ENCODE results near the gene TEX30.
"Not testable (repeated sequence)": the region's sequence is repeated elsewhere in the genome, so short reads cannot be mapped to it uniquely, and the experiment has no call there.

The TEX30 gene

GRCh38 chr13:102773441-102774213 is at the start of gene TEX30:
Gene TEX30, minus strand, starts transcription at chr13:102773786. Its CDS starts 3,760 bp downstream, at chr13:102770026.
- DNase-seq, result peak; percentile 89

- DNase-seq, result no peak
Observed at GRCh38 chr13:102817907-102818306, 44.3 kb upstream of the TEX30 start.

- DNase-seq, result no peak
Observed at GRCh38 chr13:102817241-102817640, 43.7 kb upstream of the TEX30 start.

DNA sequence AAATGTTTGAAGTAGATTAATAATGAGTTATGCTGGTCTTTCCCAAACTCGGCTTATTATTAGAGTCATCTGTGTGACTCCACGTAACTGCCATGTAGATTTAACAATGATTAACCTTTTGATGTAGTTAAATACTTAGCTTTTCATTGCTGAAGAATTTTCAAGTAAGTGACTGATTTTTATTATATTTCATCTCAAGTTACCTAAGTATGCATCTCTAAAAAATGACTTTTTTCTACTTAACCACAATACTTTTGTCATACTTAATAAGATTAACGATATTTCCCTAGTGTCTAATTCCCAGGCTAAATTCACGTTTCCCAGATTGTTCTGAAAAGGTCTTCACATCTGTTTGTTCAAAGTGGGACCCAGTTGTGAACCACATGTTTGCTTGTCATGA is 43.1 kb upstream of the TEX30 start:
- DNase-seq, result no peak

GRCh38 chr13:102815788-102816187 is 42.2 kb upstream of the TEX30 start:
- no peak for DNase-seq

- no peak for DNase-seq
Observed at GRCh38 chr13:102814793-102815192, 41.2 kb upstream of the TEX30 start.

GRCh38 chr13:102814025-102814607 is 40.5 kb upstream of the TEX30 start:
- DNase-seq, result no peak

DNA sequence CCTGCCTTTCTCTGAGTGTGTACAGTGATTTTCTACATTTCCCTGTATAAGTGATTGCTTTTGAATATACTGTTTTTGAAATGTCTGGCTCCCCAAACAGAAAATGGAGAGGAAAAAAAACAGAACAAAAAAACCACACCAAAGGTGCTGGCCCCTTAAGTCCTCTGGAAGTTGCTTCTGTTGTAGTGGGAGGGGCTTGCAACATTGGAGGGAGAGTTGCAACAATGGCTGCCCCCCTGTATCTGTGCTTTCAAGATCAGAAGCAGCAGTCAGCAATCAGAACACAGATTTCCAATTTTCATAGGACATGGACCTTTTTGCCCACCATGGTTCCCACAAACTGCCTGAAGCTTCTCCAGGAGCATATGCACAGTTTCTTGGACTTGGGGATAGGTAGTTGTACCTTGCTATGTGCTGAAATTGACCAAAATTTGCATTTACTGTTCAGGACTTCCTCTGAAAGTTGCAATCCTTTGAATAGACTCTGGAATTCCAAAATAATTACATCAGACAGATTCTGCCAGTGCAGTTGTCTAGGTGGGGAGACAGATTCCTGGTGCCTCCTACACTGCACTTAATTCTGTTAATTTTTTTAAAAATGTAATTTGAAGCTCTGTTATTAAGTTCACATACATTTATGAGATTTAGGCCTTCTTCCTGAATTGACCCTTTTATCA is 39.2 kb upstream of the TEX30 start:
- no peak for DNase-seq

GRCh38 chr13:102807699-102808098 is 34.1 kb upstream of the TEX30 start:
- no peak for DNase-seq

- no peak for DNase-seq
Observed at GRCh38 chr13:102805680-102806079, 32.1 kb upstream of the TEX30 start.

GRCh38 chr13:102800145-102801041 is 26.8 kb upstream of the TEX30 start:
- peak; percentile 82 for DNase-seq

DNA sequence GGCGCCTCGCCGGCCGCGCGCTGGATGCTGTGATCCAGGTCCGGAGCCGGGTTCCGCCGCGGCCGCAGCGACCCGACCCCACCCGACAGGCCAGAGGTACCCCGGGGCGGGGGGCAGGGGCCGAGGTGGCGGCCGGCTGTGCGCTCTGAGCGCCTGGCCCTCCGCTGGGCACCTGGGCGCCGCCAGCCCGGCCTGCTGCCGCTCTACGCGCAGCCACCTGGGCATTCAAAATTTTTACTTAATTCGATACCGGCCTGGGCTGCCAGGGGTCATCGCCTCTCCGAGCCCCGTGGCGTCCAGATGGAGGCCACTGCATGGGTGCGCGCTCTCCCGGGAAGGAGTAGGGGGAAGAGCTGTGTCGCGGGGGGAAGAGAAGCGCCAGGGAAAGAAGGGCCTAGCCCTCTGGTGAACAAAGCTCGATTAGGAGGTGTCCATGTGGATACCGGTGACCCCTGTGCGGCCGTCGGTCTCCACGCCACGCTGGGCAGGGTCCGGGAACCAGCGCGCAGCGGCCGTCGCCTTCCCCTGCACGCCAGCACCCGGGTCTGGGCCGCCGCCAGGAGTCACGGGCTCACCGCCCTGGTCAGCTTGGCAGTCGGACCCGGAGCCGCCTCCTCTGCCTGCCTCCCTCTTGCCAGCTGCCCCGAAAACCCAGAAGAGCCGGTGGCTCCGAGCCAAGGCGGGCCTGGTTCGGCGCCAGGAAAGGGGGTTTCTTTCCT is 26.0 kb upstream of the TEX30 start:
- peak; percentile 37 for DNase-seq

DNA sequence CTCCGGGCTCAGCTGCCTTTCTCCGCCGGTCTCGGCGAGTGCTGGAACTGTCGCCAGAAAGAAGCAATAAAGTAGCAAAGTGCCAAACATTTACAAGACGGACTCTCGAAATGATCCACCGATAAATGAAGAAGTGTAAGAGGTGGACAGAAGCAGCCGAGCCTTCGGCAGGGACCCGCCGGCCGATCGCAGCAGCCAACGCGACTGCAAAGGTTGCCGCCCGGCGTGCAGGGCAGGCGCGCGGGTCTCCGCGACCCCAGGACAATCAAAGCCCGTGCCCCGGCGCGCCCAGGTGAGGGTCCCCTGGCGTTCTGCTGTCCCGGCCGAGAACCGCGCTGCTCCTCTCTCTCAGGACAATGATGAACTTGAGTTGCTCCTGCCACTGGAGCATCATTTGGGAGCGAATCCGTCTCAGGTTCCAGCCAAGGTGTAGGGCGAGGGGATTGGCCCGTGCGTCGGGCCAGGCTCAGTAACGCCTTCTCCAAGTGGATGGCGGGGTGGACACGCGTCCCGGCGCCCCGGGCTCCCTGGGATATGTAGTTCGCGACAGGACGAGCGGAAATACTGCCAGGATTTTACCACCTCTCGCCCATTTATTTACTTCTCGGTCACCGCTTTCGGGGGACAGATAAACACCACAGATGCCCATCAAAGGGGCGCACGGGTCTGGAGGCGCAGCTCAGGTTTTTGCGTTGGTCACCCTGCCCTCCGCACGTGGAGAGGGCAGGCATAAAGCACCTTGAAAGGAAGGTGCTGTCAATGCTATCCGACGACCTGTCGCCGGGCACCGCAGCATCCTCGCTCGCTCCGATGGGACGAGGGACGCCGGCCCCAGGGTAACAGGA is 25.2 kb upstream of the TEX30 start, which contains the start of the genes BIVM and POGLUT2:
TSS of gene BIVM (plus strand) at position 539 of the 845 bp plus-strand sequence. CDS start 8,149 bp downstream, outside the sequence.
TSS of gene POGLUT2 (minus strand) at position 396 of the 845 bp plus-strand sequence. CDS start at position 90, 306 bp downstream.
- DNase-seq, result peak; percentile 90

DNA sequence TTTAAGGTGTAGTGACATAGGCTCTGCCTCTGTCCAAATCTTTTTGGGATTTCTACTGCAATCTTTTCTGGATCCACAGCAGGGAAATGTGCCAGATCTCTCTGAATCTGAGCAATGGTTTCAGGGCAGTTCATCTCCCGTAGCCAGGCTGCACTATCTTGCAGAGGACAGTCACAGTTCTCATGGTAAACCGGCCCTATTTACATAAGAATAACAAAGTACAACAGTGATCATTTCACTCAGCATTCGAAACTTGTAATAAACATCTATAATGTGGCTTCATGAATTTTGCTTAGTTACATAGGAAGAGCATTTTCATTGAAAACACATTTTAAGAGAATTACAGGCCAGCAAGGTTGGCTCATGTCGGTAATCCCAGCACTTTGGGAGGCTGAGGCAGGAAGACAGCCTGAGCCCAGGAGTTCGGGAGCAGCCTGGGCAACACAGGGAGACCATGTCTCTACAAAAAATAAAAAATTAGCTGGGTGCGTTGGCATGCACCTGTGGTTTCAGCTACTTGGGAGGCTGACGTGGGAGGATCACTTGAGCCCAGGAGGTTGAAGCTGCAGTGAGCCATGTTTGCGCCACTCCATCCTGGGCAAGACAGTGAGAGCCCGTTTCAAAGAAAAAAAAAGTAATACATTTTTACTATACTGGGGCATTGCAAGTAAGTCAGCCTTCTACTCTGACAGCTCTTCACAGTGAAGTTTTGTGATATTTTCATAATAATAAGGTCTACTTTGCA is 20.2 kb upstream of the TEX30 start:
- DNase-seq, result no peak

DNA sequence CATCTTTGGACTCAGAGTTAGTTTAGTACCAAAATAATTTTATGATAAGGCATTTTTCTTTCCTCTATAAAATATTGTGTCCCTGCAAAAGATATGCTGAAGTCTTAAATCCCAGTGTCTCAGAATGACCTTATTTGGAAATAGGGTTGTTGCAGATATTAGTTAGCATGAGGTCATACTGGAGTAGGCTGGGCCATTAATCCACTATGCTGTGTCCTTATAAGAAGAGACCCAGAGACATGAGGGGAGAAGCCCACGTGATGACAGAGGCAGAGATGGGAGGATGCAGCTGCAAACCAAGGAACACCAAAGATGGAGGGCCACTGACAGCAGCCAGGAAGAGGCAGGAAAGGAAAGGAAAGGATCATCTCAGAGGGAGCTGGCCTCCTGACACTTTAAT is 18.8 kb upstream of the TEX30 start:
- no peak for DNase-seq

DNA sequence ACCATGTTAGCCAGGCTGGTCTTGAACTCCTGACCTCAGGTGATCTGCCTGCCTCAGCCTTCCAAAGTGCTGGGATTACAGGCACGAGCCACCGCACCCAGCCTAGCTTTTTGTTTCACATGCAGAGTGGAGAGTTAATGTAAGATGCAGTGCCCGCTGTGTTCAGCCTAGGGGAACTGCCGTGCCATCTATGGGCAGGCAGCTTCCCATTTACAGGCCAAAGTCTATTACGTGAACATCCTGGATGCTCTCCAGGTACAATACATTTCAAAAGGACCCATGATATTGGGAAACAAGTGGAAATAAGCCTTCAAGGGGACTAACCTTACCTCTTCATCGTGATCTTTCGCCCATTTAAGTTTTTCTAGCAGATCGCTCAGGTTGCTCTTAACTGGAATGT is 15.1 kb upstream of the TEX30 start:
- DNase-seq, result no peak

- no peak for DNase-seq
Observed at GRCh38 chr13:102784483-102784882, 10.9 kb upstream of the TEX30 start.

- DNase-seq, result no peak
Observed at GRCh38 chr13:102781591-102781990, 8.0 kb upstream of the TEX30 start.

DNA sequence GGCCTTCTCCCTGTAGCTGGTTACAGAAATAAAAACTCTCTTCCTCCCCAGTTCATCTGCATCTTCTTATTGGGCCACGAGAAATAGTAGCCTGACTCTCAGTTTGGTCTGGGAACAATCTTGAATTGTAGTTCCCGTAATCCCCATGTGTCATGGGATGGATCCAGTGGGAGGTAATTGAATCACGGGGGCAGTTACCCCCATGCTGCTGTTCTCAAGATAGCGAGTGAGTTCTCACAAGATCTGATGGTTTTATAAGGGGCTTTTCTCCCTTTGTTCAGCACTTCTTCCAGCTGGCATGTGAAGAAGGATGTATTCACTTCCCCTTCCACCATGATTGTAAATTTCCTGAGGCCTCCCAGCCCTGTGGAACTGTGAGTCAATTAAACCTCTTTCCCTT is 7.1 kb upstream of the TEX30 start:
- DNase-seq, result not testable (repeated sequence)

DNA sequence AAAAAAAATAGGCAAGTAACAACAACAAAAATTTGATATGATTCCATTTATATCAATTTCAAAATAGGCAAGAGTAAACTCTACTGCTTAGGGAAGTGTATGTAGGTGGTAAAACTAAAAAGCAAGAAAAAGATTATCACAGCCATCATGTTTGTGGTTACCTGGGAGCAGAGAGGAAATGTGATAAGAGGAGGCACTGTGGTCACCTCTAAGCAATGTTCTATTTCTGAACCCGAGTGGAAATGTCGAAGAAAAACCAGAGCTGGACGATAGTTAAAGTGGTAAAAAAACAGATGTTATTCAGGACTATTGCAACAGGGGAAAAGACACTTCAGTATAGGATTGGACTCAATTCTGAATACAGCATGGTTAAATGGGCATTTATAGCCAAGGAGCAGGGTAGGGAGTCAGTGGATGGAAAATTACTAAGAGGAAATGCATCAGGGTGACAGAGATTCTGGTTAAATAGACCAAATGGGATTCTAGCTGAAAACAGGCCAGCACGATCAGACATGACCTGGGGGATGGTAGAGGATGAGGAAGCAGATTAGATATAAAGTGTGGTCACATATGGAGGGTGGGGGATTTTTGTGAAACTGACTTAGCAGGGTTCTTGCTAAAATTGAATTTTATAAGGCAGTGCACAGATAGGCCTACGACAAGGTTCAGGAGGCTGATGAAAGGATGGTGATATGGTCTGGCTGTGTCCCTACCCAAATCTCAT is 6.0 kb upstream of the TEX30 start:
- DNase-seq, result no peak

All from RPMI8226 (cell line).